HEK293 (cell line): ENCODE data around the gene KIF4A.

Experiments used
- BCL11B ChIP-seq: fragments of 450-650 bp; formaldehyde crosslinking; IDR thresholded peaks from 2 replicates; pipeline ENCODE4 v1.5.1; 2016; ENCODE audit warnings: low read depth, missing biosample characterization, missing genetic modification characterization
- HOXA7 ChIP-seq: sonication (generic); formaldehyde crosslinking; IDR thresholded peaks from 2 replicates; pipeline ENCODE4 v1.8.1; 2022; ENCODE audit warnings: missing genetic modification reagents, borderline replicate concordance
- TCF7L2 ChIP-seq: IDR thresholded peaks from 2 replicates; pipeline ENCODE4 v1.6.1; 2011; ENCODE audit warnings: low read depth, mild to moderate bottlenecking, inconsistent platforms, low read length, moderate library complexity, borderline replicate concordance
- YY1 ChIP-seq: fragments of 450-650 bp; formaldehyde crosslinking; IDR thresholded peaks from 2 replicates; pipeline ENCODE4 v1.5.1; 2018; ENCODE audit warnings: missing biosample characterization, missing genetic modification characterization
- ZBTB1 ChIP-seq: fragments of 450-650 bp; formaldehyde crosslinking; IDR thresholded peaks from 2 replicates; pipeline ENCODE4 v1.5.1; 2016; ENCODE audit warnings: missing biosample characterization, missing genetic modification characterization
- ZBTB26 ChIP-seq: fragments of 450-650 bp; formaldehyde crosslinking; optimal IDR thresholded peaks from 2 replicates; pipeline ENCODE3; 2016; ENCODE audit warnings: missing biosample characterization, mild to moderate bottlenecking, missing genetic modification characterization
- ZBTB7A ChIP-seq: fragments of 450-650 bp; formaldehyde crosslinking; IDR thresholded peaks from 2 replicates; pipeline ENCODE4 v1.5.1; 2016; ENCODE audit warnings: low read depth, missing biosample characterization, missing genetic modification characterization
- ZNF133 ChIP-seq: fragments of 450-650 bp; formaldehyde crosslinking; IDR thresholded peaks from 2 replicates; pipeline ENCODE4 v1.5.1; 2016; ENCODE audit warnings: missing biosample characterization, missing genetic modification characterization
- ZNF529 ChIP-seq: fragments of 450-650 bp; formaldehyde crosslinking; IDR thresholded peaks from 2 replicates; pipeline ENCODE4 v1.5.1; 2017; ENCODE audit warnings: missing genetic modification characterization, missing biosample characterization; ENCODE audit not compliant: insufficient replicate concordance
- ZNF654 ChIP-seq: fragments of 450-650 bp; formaldehyde crosslinking; IDR thresholded peaks from 2 replicates; pipeline ENCODE4 v1.5.1; 2016; ENCODE audit warnings: low read depth, missing biosample characterization, missing genetic modification characterization
- TF ChIP-seq, protein P1 (sequence below): fragments of 450-650 bp; formaldehyde crosslinking; IDR thresholded peaks from 2 replicates; pipeline ENCODE4 v1.5.1; 2016; ENCODE audit warnings: missing biosample characterization, missing genetic modification characterization
- TF ChIP-seq, protein P2 (sequence below): sonication (generic); formaldehyde crosslinking; IDR thresholded peaks from 2 replicates; pipeline ENCODE4 v1.8.1; 2022; ENCODE audit warnings: mild to moderate bottlenecking, moderate library complexity, missing genetic modification reagents
- TF ChIP-seq, protein P3 (sequence below): fragments of 450-650 bp; formaldehyde crosslinking; IDR thresholded peaks from 2 replicates; pipeline ENCODE4 v1.5.1; 2016; ENCODE audit warnings: missing biosample characterization, missing genetic modification characterization

DNA sequence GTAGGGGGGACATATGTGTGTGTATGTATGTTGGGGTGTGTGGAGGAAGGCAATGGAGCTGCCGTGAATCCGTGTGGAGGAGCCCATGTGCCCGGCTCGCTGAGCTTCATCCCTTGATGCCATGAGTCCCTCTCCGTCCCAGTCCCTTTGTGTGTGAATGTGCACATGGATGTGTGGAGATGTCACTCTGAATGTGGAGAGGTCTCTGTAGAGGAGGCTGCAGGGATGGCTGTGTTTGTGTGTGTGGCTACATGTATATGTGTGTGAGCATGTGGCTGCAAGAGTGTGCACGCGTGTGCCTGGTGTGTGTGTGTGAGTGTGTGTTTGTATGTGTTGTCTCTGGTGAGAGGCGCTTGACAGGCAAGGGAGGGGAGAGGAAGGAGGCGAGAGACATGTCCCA is 156.0 kb downstream of the KIF4A start:
- TF ChIP-seq ZBTB26 (tag by site-specific recombination): no peak
- TF ChIP-seq, protein P1, sequence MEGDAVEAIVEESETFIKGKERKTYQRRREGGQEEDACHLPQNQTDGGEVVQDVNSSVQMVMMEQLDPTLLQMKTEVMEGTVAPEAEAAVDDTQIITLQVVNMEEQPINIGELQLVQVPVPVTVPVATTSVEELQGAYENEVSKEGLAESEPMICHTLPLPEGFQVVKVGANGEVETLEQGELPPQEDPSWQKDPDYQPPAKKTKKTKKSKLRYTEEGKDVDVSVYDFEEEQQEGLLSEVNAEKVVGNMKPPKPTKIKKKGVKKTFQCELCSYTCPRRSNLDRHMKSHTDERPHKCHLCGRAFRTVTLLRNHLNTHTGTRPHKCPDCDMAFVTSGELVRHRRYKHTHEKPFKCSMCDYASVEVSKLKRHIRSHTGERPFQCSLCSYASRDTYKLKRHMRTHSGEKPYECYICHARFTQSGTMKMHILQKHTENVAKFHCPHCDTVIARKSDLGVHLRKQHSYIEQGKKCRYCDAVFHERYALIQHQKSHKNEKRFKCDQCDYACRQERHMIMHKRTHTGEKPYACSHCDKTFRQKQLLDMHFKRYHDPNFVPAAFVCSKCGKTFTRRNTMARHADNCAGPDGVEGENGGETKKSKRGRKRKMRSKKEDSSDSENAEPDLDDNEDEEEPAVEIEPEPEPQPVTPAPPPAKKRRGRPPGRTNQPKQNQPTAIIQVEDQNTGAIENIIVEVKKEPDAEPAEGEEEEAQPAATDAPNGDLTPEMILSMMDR (tag by site-specific recombination): no peak
- no peak for TF ChIP-seq ZNF133
- TF ChIP-seq TCF7L2: no peak
- no peak for TF ChIP-seq ZNF529 (tag by site-specific recombination)
- no peak for TF ChIP-seq ZNF654 (tag by site-specific recombination)
- TF ChIP-seq ZBTB7A (tag by site-specific recombination): no peak
- TF ChIP-seq, protein P2, sequence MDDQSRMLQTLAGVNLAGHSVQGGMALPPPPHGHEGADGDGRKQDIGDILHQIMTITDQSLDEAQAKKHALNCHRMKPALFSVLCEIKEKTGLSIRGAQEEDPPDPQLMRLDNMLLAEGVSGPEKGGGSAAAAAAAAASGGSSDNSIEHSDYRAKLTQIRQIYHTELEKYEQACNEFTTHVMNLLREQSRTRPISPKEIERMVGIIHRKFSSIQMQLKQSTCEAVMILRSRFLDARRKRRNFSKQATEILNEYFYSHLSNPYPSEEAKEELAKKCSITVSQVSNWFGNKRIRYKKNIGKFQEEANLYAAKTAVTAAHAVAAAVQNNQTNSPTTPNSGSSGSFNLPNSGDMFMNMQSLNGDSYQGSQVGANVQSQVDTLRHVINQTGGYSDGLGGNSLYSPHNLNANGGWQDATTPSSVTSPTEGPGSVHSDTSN (CRISPR knock-in tag): no peak
- TF ChIP-seq BCL11B (tag by site-specific recombination): no peak
- TF ChIP-seq, protein P3, sequence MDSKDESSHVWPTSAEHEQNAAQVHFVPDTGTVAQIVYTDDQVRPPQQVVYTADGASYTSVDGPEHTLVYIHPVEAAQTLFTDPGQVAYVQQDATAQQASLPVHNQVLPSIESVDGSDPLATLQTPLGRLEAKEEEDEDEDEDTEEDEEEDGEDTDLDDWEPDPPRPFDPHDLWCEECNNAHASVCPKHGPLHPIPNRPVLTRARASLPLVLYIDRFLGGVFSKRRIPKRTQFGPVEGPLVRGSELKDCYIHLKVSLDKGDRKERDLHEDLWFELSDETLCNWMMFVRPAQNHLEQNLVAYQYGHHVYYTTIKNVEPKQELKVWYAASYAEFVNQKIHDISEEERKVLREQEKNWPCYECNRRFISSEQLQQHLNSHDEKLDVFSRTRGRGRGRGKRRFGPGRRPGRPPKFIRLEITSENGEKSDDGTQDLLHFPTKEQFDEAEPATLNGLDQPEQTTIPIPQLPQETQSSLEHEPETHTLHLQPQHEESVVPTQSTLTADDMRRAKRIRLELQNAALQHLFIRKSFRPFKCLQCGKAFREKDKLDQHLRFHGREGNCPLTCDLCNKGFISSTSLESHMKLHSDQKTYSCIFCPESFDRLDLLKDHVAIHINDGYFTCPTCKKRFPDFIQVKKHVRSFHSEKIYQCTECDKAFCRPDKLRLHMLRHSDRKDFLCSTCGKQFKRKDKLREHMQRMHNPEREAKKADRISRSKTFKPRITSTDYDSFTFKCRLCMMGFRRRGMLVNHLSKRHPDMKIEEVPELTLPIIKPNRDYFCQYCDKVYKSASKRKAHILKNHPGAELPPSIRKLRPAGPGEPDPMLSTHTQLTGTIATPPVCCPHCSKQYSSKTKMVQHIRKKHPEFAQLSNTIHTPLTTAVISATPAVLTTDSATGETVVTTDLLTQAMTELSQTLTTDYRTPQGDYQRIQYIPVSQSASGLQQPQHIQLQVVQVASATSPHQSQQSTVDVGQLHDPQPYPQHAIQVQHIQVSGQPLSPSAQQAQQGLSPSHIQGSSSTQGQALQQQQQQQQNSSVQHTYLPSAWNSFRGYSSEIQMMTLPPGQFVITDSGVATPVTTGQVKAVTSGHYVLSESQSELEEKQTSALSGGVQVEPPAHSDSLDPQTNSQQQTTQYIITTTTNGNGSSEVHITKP (tag by site-specific recombination): no peak
- TF ChIP-seq ZBTB1: no peak
- no peak for TF ChIP-seq HOXA7 (CRISPR knock-in tag)
- TF ChIP-seq YY1 (tag by site-specific recombination): no peak
